ENCODE results near the gene CRELD1.

DNA sequence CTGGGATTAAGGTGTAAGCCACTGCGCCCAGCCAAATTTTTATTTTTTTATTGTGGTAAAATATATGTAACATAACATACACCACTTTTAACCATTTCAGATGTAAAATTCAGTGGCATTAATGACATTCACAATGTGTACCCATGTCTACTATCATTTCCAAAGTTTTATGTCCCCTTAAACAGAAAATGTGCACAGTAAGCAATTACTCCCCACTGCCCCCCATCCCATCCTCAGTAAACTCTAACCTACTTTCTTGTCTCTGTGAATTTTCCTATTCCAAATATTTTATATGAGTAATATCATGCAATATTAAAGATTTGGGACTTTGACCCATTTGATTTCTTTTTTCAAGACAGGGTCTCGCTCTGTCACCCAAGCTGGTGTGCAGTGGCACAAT, 33.2 kb downstream of the CRELD1 start:
- TF ChIP-seq, protein P1, sequence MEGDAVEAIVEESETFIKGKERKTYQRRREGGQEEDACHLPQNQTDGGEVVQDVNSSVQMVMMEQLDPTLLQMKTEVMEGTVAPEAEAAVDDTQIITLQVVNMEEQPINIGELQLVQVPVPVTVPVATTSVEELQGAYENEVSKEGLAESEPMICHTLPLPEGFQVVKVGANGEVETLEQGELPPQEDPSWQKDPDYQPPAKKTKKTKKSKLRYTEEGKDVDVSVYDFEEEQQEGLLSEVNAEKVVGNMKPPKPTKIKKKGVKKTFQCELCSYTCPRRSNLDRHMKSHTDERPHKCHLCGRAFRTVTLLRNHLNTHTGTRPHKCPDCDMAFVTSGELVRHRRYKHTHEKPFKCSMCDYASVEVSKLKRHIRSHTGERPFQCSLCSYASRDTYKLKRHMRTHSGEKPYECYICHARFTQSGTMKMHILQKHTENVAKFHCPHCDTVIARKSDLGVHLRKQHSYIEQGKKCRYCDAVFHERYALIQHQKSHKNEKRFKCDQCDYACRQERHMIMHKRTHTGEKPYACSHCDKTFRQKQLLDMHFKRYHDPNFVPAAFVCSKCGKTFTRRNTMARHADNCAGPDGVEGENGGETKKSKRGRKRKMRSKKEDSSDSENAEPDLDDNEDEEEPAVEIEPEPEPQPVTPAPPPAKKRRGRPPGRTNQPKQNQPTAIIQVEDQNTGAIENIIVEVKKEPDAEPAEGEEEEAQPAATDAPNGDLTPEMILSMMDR (CRISPR knock-in tag; IDR thresholded peaks at IDR 0.05) = no peak
- TF ChIP-seq POLR2A (IDR thresholded peaks at IDR 0.05; ENCODE audit: insufficient read depth in 1 of 2, low read depth in 2 of 2, low read length in 2 of 2) (no peak), JUND (CRISPR knock-in tag; IDR thresholded peaks at IDR 0.05) (no peak), PRPF4 (IDR thresholded peaks at IDR 0.05; ENCODE audit: low read depth, low read length, poor library complexity, severe bottlenecking) (no peak), NFE2L2 (IDR thresholded peaks at IDR 0.05; ENCODE audit: low read length) (no peak), ZNF878 (CRISPR knock-in tag; IDR thresholded peaks at IDR 0.05) (no peak), ZNF670 (CRISPR knock-in tag; IDR thresholded peaks at IDR 0.05; ENCODE audit: borderline replicate concordance) (no peak)
